ENCODE data around the gene CCDC169.
"Not testable (repeated sequence)": the region's sequence is repeated elsewhere in the genome, so short reads cannot be mapped to it uniquely, and the experiment has no call there.

CCDC169 gene

DNA sequence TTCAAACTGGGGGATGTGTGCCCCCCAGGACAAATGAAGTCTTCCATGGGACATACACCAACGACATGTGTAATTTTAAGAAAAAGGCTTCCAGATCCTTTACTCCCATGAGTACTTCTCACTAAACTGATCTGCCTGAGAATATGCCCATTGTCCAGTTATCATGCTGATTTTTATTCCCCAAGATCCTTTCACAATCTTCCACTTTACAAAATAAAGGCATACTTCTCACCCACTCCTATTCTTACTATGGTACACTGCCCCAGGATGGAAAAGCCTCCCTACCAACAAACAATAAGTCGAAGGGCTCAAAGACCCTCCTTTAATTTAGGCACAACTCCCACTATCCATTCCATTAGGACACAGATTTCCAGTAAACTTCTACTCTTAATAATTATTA, 45.1 kb upstream of the CCDC169 start:
- H3K4me3 ChIP-seq (replicated peaks; ENCODE audit: low read depth, low read length) = no peak overlapping the region
- TF ChIP-seq CTCF (IDR thresholded peaks at IDR 0.05; ENCODE audit: low read length, missing control alignments) = no peak
- no peak for DNase-seq (ENCODE audit: low read depth)

- no peak overlapping the region for H3K4me3 ChIP-seq (replicated peaks; ENCODE audit: low read depth, low read length)
- no peak for TF ChIP-seq CTCF (IDR thresholded peaks at IDR 0.05; ENCODE audit: low read length, missing control alignments)
- peak; percentile 56 for DNase-seq (ENCODE audit: low read depth)
Observed at GRCh38 chr13:36341718-36342117, 44.1 kb upstream of the CCDC169 start.

- H3K4me3 ChIP-seq (replicated peaks; ENCODE audit: low read depth, low read length) = no peak overlapping the region
- DNase-seq (ENCODE audit: low read depth) = no peak
- no peak for TF ChIP-seq CTCF (IDR thresholded peaks at IDR 0.05; ENCODE audit: low read length, missing control alignments)
Observed at GRCh38 chr13:36339600-36340155, 42.1 kb upstream of the CCDC169 start.

GRCh38 chr13:36337938-36338641, 40.5 kb upstream of the CCDC169 start:
- DNase-seq (ENCODE audit: low read depth) = no peak
- no peak overlapping the region for H3K4me3 ChIP-seq (replicated peaks; ENCODE audit: low read depth, low read length)
- no peak for TF ChIP-seq CTCF (IDR thresholded peaks at IDR 0.05; ENCODE audit: low read length, missing control alignments)

GRCh38 chr13:36332986-36333385, 35.4 kb upstream of the CCDC169 start:
- H3K4me3 ChIP-seq (replicated peaks; ENCODE audit: low read depth, low read length) = peak overlapping the region; percentile 12
- peak; percentile 39 for DNase-seq (ENCODE audit: low read depth)
- no peak for TF ChIP-seq CTCF (IDR thresholded peaks at IDR 0.05; ENCODE audit: low read length, missing control alignments)

DNA sequence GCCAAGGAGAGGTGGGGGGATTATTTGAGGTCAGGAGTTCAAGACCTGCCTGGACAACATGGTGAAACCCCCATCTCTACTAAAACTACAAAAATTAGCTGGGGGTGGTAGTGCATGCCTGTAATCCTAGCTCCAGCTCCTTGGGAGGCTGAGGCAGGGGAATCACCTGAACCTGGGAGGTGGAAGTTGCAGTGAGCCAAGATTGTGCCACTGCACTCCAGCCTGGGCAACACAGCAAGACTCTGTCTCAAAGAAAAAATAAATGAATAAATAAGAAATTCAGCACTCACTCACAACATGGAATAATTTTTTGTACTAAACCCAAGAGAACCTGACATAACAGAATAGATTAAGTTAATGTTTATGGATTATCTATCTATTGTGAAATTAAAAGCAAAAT, 34.6 kb upstream of the CCDC169 start:
- not testable (repeated sequence) for H3K4me3 ChIP-seq (replicated peaks; ENCODE audit: low read depth, low read length); DNase-seq (ENCODE audit: low read depth)

DNA sequence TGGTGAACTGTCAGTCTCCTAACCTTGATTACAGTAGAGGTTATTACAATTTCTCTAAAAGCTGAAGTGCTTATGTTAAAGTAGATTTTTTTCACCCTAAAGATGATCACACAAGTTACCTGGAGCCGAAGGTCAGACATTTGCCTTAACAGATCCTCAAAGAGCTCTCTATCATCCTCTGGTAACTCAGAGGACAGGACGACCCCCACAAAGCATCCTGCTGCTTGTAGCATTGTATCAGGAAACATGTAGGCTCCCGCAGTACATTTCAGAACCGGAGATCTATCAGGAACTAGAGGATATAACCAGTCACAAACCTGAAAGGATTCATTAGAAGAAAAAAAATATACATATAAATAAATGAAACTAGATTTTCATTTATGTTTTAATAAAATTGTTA, 33.7 kb upstream of the CCDC169 start:
- TF ChIP-seq CTCF (IDR thresholded peaks at IDR 0.05; ENCODE audit: low read length, missing control alignments) = no peak
- DNase-seq (ENCODE audit: low read depth) = no peak
- no peak overlapping the region for H3K4me3 ChIP-seq (replicated peaks; ENCODE audit: low read depth, low read length)
